MM.1S (cell line): Measurements from ENCODE around the gene TMC6.

ENCODE experiments used
- CTCF ChIP-seq: fragments of 300-600 bp; sonication (generic); IDR thresholded peaks from 2 replicates; pipeline ENCODE4 v1.5.1; 2016; ENCODE audit warnings: antibody characterized with exemption, low read length, mixed read lengths
- EZH2 ChIP-seq: fragments of 300-600 bp; sonication (generic); optimal IDR thresholded peaks from 2 replicates; pipeline ENCODE3; 2017; ENCODE audit warnings: low read depth, mild to moderate bottlenecking, antibody characterized with exemption, low read length, mixed read lengths

- TF ChIP-seq CTCF (peak; percentile 92), EZH2 (no peak)
Measured at GRCh38 chr17:78176548-78177025, 48.0 kb upstream of the TMC6 start.
